GM23338 (cell line): ENCODE results near the gene TSSC4. TPM values are rescaled to one million over a fixed set of nuclear protein-coding genes. Genes with fewer than 3 reads are reported as not detected.
A peak's percentile ranks its signal among the peaks of the same experiment; 100 is the strongest.

ENCODE experiments used
- ATAC-seq: fragments of 200-7000 bp; cut with Tn5 transposase; 3 replicates; pipeline ENCODE4 v1.9.1; 2020
- DNase-seq: peaks from one replicate; pipeline ENCODE4 v3.0.0-alpha.2; 2015; ENCODE audit warnings: low spot score
- H2AFZ ChIP-seq: fragments of 200-600 bp; sonication (generic); 2 replicates; pipeline ENCODE4 v1.8.0; 2016; ENCODE audit warnings: antibody characterized with exemption, mild to moderate bottlenecking, moderate library complexity
- H3F3A ChIP-seq: fragments of 200-600 bp; sonication (generic); replicated peaks from 2 replicates; pipeline ENCODE4 v1.8.0; 2017; ENCODE audit warnings: antibody characterized with exemption, mixed run types, low read depth
- H3K27ac ChIP-seq: fragments of 200-600 bp; sonication (generic); 2 replicates; pipeline ENCODE4 v1.6.1; 2016; ENCODE audit warnings: low read depth
- H3K27me3 ChIP-seq: fragments of 200-600 bp; sonication (generic); 2 replicates; pipeline ENCODE4 v1.8.0; 2016; ENCODE audit warnings: mild to moderate bottlenecking, mixed run types, moderate library complexity; ENCODE audit not compliant: insufficient read depth
- H3K36me3 ChIP-seq: fragments of 200-600 bp; sonication (generic); 2 replicates; pipeline ENCODE4 v1.8.0; 2016; ENCODE audit warnings: mild to moderate bottlenecking; ENCODE audit not compliant: insufficient read depth
- H3K4me1 ChIP-seq: fragments of 200-600 bp; sonication (generic); 2 replicates; pipeline ENCODE4 v1.8.0; 2016; ENCODE audit warnings: mild to moderate bottlenecking, moderate library complexity; ENCODE audit not compliant: insufficient read depth
- H3K4me2 ChIP-seq: fragments of 200-600 bp; sonication (generic); 2 replicates; pipeline ENCODE4 v1.7.1; 2017; ENCODE audit warnings: mixed run types
- H3K4me3 ChIP-seq: fragments of 200-600 bp; sonication (generic); 2 replicates; pipeline ENCODE4 v1.6.1; 2016; ENCODE audit warnings: mixed run types
- H3K79me2 ChIP-seq: fragments of 200-600 bp; sonication (generic); replicated peaks from 2 replicates; pipeline ENCODE4 v1.8.0; 2017; ENCODE audit warnings: mild to moderate bottlenecking; ENCODE audit not compliant: insufficient read depth
- H3K9me2 ChIP-seq: fragments of 200-600 bp; sonication (generic); 2 replicates; pipeline ENCODE4 v1.8.0; 2017; ENCODE audit not compliant: insufficient read depth
- H4K20me1 ChIP-seq: fragments of 200-600 bp; sonication (generic); replicated peaks from 2 replicates; pipeline ENCODE4 v1.8.0; 2017; ENCODE audit warnings: mild to moderate bottlenecking; ENCODE audit not compliant: insufficient read depth
- H3K27ac Mint-ChIP-seq: 2 replicates; pipeline ENCODE4 v1.8.0; 2020; ENCODE audit warnings: inconsistent platforms, mild to moderate bottlenecking, moderate library complexity, mixed read lengths
- H3K27me3 Mint-ChIP-seq: 3 replicates; pipeline ENCODE4 v1.8.0; 2022; ENCODE audit warnings: low read depth, mild to moderate bottlenecking, moderate library complexity, mixed read lengths, inconsistent platforms; ENCODE audit not compliant: insufficient read depth, poor library complexity
- H3K36me3 Mint-ChIP-seq: 3 replicates; pipeline ENCODE4 v1.8.0; 2021; ENCODE audit warnings: low read depth, mild to moderate bottlenecking, inconsistent platforms, moderate library complexity, mixed read lengths
- H3K4me1 Mint-ChIP-seq: 3 replicates; pipeline ENCODE4 v1.8.0; 2020; ENCODE audit warnings: mild to moderate bottlenecking, inconsistent platforms, mixed read lengths
- H3K4me3 Mint-ChIP-seq: 3 replicates; pipeline ENCODE4 v1.8.0; 2021; ENCODE audit warnings: moderate library complexity, mild to moderate bottlenecking, inconsistent platforms, mixed read lengths
- H3K9me3 Mint-ChIP-seq: 3 replicates; pipeline ENCODE4 v1.8.0; 2020; ENCODE audit warnings: moderate library complexity, mild to moderate bottlenecking, inconsistent platforms, mixed read lengths
- CREB1 ChIP-seq: fragments of 250-450 bp; sonication (Bioruptor Pico); IDR thresholded peaks from 2 replicates; pipeline ENCODE4 v1.5.0; 2020; ENCODE audit warnings: low read depth, mild to moderate bottlenecking, moderate library complexity
- ETS1 ChIP-seq: IDR thresholded peaks from 2 replicates; pipeline ENCODE4 v1.6.1; 2016; ENCODE audit warnings: antibody characterized with exemption
- EZH2 ChIP-seq: fragments of 200-600 bp; sonication (generic); IDR thresholded peaks from one replicate; pipeline ENCODE4 v1.8.0; 2017; ENCODE audit warnings: antibody characterized with exemption, mild to moderate bottlenecking, low read depth; ENCODE audit not compliant: unreplicated experiment
- EZH2phosphoT487 ChIP-seq: fragments of 200-600 bp; sonication (generic); IDR thresholded peaks from one replicate; pipeline ENCODE4 v1.8.1; 2018; ENCODE audit warnings: antibody characterized with exemption; ENCODE audit not compliant: unreplicated experiment
- JUNB ChIP-seq: IDR thresholded peaks from one replicate; pipeline ENCODE4 v1.6.1; 2016; ENCODE audit warnings: antibody characterized with exemption; ENCODE audit not compliant: unreplicated experiment
- NANOG ChIP-seq: IDR thresholded peaks from 2 replicates; pipeline ENCODE4 v1.6.1; 2016; ENCODE audit warnings: antibody characterized with exemption, borderline replicate concordance
- POLR2AphosphoS5 ChIP-seq: IDR thresholded peaks from 2 replicates; pipeline ENCODE4 v1.6.1; 2016; ENCODE audit warnings: antibody characterized with exemption, low read depth
- STAT1 ChIP-seq: IDR thresholded peaks from one replicate; pipeline ENCODE4 v1.6.1; 2016; ENCODE audit warnings: antibody characterized with exemption; ENCODE audit not compliant: unreplicated experiment
- ZNF114 ChIP-seq: fragments of 250-450 bp; sonication (Bioruptor Pico); IDR thresholded peaks from 2 replicates; pipeline ENCODE4 v1.5.0; 2020; ENCODE audit warnings: mild to moderate bottlenecking, moderate library complexity
- ZNF331 ChIP-seq: fragments of 250-450 bp; sonication (Bioruptor Pico); IDR thresholded peaks from 2 replicates; pipeline ENCODE4 v1.5.0; 2020; ENCODE audit warnings: low read depth, mild to moderate bottlenecking, moderate library complexity
- ZNF462 ChIP-seq: fragments of 250-450 bp; sonication (Bioruptor Pico); IDR thresholded peaks from 2 replicates; pipeline ENCODE4 v1.5.0; 2020; ENCODE audit warnings: mild to moderate bottlenecking, moderate library complexity
- polyA plus RNA-seq: library from polyadenylated mRNA; unstranded; fragments of >200 nt; fragmentation: Nextera tagmentation; extraction: Ambion mirVana; gene quantifications from 2 replicates; pipeline ENCODE4 v1.2.1, GENCODE V29; 2016
- total RNA-seq: library from RNA; depleted of rRNA; stranded (reverse); fragments of >200 nt; shearing (Covaris generic); gene quantifications from 2 replicates; pipeline ENCODE4 v1.2.3, GENCODE V29; 2014
- TF ChIP-seq, protein P1 (sequence below), 2 experiments: fragments of 200-600 bp in 1 of 2; sonication (generic) in 1 of 2; conservative IDR thresholded peaks; 2 replicates each; pipeline versions ENCODE4 v1.5.1 to v1.6.1; 2016 to 2017; ENCODE audit warnings: antibody characterized with exemption in 2 of 2, low read depth in 2 of 2, mild to moderate bottlenecking in 2 of 2, moderate library complexity in 1 of 2
- TF ChIP-seq, protein P2 (sequence below): IDR thresholded peaks from one replicate; pipeline ENCODE4 v1.6.1; 2018; ENCODE audit warnings: antibody characterized with exemption; ENCODE audit not compliant: unreplicated experiment

The TSSC4 gene
- total and polyA plus RNA-seq, 2 experiments from 2014 or later, result 27.5 to 44.3 TPM

DNA sequence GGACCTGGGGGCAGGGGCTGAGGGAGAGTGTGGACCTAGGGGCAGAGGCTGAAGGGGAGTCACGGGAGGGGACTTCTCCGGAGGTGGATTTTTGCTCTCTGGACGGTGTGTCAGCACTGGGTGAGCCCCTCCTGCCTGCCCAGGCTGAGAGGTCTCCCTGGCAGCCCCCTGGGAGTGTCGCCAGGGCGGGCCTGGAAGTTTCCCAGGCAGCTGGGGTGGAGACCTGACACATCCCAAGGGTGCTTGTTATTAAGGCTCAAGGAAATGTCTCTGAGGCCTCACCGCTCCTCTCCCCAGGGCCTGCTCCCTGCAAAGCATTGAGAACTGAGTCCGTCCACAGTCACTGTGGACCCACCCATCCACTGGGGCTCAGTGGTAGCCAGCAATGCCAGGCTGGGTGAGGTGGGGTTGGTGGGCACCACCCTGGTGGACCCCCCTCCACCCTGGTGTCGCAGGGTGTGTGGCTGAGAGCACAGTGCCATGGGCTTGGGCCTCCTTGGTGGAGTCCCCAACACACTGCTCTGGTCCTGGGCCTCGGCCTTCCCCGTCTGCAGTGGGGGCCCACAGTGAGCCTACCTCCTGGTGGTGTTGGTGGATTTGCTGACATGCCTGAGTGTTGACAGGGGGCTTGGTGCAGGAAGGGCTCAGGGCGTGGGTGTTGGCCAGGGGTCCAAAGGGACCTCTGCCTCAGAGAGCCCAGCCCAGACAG, 20.9 kb upstream of the TSSC4 start:
- no peak overlapping the region for H3K4me2 ChIP-seq
- H3K9me2 ChIP-seq, result no peaks in the 10 kb centered on the region
- no peak overlapping the region for H3K4me3 Mint-ChIP-seq
- H3K27ac Mint-ChIP-seq, result 0 out of 2 replicates have a peak overlapping the region, but pooled peaks have one; percentile 27
- ATAC-seq (no peak), DNase-seq (no peak)
- H3K4me1 ChIP-seq, result peaks cover 16% of the 10 kb centered on the region; the same call in 1 of the 2 replicates
- H4K20me1 ChIP-seq, result peaks cover 38% of the 10 kb centered on the region
- peaks cover 64% of the 10 kb centered on the region for H3K79me2 ChIP-seq
- no peaks in the 10 kb centered on the region for H3K9me3 Mint-ChIP-seq
- no peaks in the 10 kb centered on the region for H3K36me3 ChIP-seq
- no peak overlapping the region for H3K4me3 ChIP-seq
- H3K27me3 Mint-ChIP-seq, result peaks cover 14% of the 10 kb centered on the region
- H3K27ac ChIP-seq, result no peak overlapping the region
- H3K4me1 Mint-ChIP-seq, result peaks cover 24% of the 10 kb centered on the region
- no peaks in the 10 kb centered on the region for H3F3A ChIP-seq
- no peaks in the 10 kb centered on the region for H3K36me3 Mint-ChIP-seq
- no peaks in the 10 kb centered on the region for H3K27me3 ChIP-seq
- H2AFZ ChIP-seq, result no peak overlapping the region
- TF ChIP-seq, protein P1, sequence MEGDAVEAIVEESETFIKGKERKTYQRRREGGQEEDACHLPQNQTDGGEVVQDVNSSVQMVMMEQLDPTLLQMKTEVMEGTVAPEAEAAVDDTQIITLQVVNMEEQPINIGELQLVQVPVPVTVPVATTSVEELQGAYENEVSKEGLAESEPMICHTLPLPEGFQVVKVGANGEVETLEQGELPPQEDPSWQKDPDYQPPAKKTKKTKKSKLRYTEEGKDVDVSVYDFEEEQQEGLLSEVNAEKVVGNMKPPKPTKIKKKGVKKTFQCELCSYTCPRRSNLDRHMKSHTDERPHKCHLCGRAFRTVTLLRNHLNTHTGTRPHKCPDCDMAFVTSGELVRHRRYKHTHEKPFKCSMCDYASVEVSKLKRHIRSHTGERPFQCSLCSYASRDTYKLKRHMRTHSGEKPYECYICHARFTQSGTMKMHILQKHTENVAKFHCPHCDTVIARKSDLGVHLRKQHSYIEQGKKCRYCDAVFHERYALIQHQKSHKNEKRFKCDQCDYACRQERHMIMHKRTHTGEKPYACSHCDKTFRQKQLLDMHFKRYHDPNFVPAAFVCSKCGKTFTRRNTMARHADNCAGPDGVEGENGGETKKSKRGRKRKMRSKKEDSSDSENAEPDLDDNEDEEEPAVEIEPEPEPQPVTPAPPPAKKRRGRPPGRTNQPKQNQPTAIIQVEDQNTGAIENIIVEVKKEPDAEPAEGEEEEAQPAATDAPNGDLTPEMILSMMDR (conservative IDR thresholded peaks at IDR 0.05; ENCODE audit: low read depth in 2 of 2), result no peak
- no peak for TF ChIP-seq JUNB
- no peak for TF ChIP-seq ZNF331
- no peak for TF ChIP-seq POLR2AphosphoS5
- TF ChIP-seq, protein P2, sequence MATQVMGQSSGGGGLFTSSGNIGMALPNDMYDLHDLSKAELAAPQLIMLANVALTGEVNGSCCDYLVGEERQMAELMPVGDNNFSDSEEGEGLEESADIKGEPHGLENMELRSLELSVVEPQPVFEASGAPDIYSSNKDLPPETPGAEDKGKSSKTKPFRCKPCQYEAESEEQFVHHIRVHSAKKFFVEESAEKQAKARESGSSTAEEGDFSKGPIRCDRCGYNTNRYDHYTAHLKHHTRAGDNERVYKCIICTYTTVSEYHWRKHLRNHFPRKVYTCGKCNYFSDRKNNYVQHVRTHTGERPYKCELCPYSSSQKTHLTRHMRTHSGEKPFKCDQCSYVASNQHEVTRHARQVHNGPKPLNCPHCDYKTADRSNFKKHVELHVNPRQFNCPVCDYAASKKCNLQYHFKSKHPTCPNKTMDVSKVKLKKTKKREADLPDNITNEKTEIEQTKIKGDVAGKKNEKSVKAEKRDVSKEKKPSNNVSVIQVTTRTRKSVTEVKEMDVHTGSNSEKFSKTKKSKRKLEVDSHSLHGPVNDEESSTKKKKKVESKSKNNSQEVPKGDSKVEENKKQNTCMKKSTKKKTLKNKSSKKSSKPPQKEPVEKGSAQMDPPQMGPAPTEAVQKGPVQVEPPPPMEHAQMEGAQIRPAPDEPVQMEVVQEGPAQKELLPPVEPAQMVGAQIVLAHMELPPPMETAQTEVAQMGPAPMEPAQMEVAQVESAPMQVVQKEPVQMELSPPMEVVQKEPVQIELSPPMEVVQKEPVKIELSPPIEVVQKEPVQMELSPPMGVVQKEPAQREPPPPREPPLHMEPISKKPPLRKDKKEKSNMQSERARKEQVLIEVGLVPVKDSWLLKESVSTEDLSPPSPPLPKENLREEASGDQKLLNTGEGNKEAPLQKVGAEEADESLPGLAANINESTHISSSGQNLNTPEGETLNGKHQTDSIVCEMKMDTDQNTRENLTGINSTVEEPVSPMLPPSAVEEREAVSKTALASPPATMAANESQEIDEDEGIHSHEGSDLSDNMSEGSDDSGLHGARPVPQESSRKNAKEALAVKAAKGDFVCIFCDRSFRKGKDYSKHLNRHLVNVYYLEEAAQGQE, result no peak
- no peak for TF ChIP-seq STAT1
- TF ChIP-seq ZNF114, result no peak
- TF ChIP-seq ETS1, result no peak
- TF ChIP-seq CREB1 (CRISPR knock-in tag), result no peak
- no peak for TF ChIP-seq EZH2
- TF ChIP-seq NANOG, result no peak
- no peak for TF ChIP-seq EZH2phosphoT487
- TF ChIP-seq ZNF462 (CRISPR knock-in tag), result no peak
